Tongue (tissue), 2 donors: Measurements from ENCODE around the gene MTHFR. TPM values are rescaled to one million over a fixed set of nuclear protein-coding genes. Genes with fewer than 3 reads are reported as not detected.
A peak's percentile ranks its signal among the peaks of the same experiment; 100 is the strongest.

Source experiments
- DNase-seq: peaks from one replicate; pipeline ENCODE4 v3.0.0-alpha.2; 2015
- total RNA-seq: library from RNA; depleted of rRNA; stranded (reverse); fragments of >200 nt; gene quantifications from one replicate; pipeline ENCODE4 v1.2.3, GENCODE V29; 2014

MTHFR gene
- total RNA-seq, 1 donor from 2014 or later, result 54.4 TPM

- DNase-seq, result no peak
These were observed 52.1 kb downstream of the MTHFR start for GRCh38 chr1:11753555-11754208.

- DNase-seq, result no peak
These were observed 53.2 kb downstream of the MTHFR start for GRCh38 chr1:11752359-11753088.

- DNase-seq, result no peak
These were observed 54.7 kb downstream of the MTHFR start for GRCh38 chr1:11751087-11751486.

GRCh38 chr1:11749996-11750395 is 55.8 kb downstream of the MTHFR start:
- DNase-seq, result no peak

GRCh38 chr1:11749203-11749689 is 56.5 kb downstream of the MTHFR start:
- DNase-seq, result no peak

- DNase-seq, result no peak
These were observed 57.2 kb downstream of the MTHFR start for GRCh38 chr1:11748294-11749202.

- no peak for DNase-seq
These were observed 58.8 kb downstream of the MTHFR start for GRCh38 chr1:11746795-11747487.

- DNase-seq, result no peak
These were observed 59.7 kb downstream of the MTHFR start for GRCh38 chr1:11746092-11746491.

GRCh38 chr1:11744287-11744686 is 61.5 kb downstream of the MTHFR start:
- DNase-seq, result no peak

- DNase-seq, result no peak
These were observed 63.7 kb downstream of the MTHFR start for GRCh38 chr1:11741919-11742558.

- no peak for DNase-seq
These were observed 64.3 kb downstream of the MTHFR start for GRCh38 chr1:11741482-11741881.

- DNase-seq, result no peak
These were observed 65.2 kb downstream of the MTHFR start for GRCh38 chr1:11740258-11741192.

GRCh38 chr1:11738783-11739182 is 67.0 kb downstream of the MTHFR start:
- DNase-seq, result no peak

GRCh38 chr1:11738096-11738495 is 67.7 kb downstream of the MTHFR start:
- no peak for DNase-seq

GRCh38 chr1:11736746-11737639 is 68.8 kb downstream of the MTHFR start:
- DNase-seq, result peak; percentile 64

- DNase-seq, result peak; percentile 97
These were observed 69.7 kb downstream of the MTHFR start, which contains the start of gene AGTRAP for GRCh38 chr1:11735854-11736745. Gene AGTRAP, plus strand, starts transcription at chr1:11736136. Its CDS starts 73 bp downstream, at chr1:11736209.
